Spleen (tissue), 11 donors: ENCODE results near the gene APOC3. TPM values are rescaled to one million over a fixed set of nuclear protein-coding genes. Genes with fewer than 3 reads are reported as not detected.

ENCODE experiments used
- DNase-seq: peaks from one replicate; pipeline ENCODE4 v3.0.0-alpha.2; 2020
- H3K27ac ChIP-seq, 8 donors: fragments of 200-600 bp; sonication (generic) in 7 of 8; 1 replicate in 4 of 8; 2 replicates in 4 of 8; pipeline versions ENCODE4 v1.5.0 to v1.8.0; 2016 to 2021; ENCODE audit warnings: inconsistent platforms in 4 of 8, mild to moderate bottlenecking in 4 of 8, moderate library complexity in 1 of 8
- H3K27me3 ChIP-seq, 7 donors: fragments of 200-600 bp; sonication (generic) in 6 of 7; replicated peaks in 1 of 7; 1 replicate in 4 of 7; 2 replicates in 3 of 7; pipeline versions ENCODE4 v1.5.0 to v1.8.0; 2016 to 2021; ENCODE audit warnings: inconsistent platforms in 3 of 7, mild to moderate bottlenecking in 1 of 7
- H3K36me3 ChIP-seq, 6 donors: fragments of 200-600 bp; sonication (generic) in 5 of 6; 1 replicate in 4 of 6; 2 replicates in 2 of 6; pipeline versions ENCODE4 v1.5.0 to v1.8.0; 2016 to 2021; ENCODE audit warnings: inconsistent platforms in 2 of 6
- H3K4me1 ChIP-seq, 6 donors: fragments of 200-600 bp; sonication (generic) in 5 of 6; 1 replicate in 3 of 6; 2 replicates in 3 of 6; pipeline versions ENCODE4 v1.5.0 to v1.8.0; 2016 to 2021; ENCODE audit warnings: inconsistent platforms in 3 of 6
- H3K4me3 ChIP-seq, 8 donors: fragments of 200-600 bp; sonication (generic) in 7 of 8; 1 replicate in 4 of 8; 2 replicates in 4 of 8; pipeline versions ENCODE4 v1.5.0 to v1.8.0; 2016 to 2021; ENCODE audit warnings: inconsistent platforms in 4 of 8, mild to moderate bottlenecking in 4 of 8, moderate library complexity in 2 of 8
- H3K9me3 ChIP-seq, 8 donors: fragments of 200-600 bp; sonication (generic) in 7 of 8; 1 replicate in 4 of 8; 2 replicates in 4 of 8; pipeline versions ENCODE4 v1.5.0 to v1.8.0; 2016 to 2021; ENCODE audit warnings: inconsistent platforms in 4 of 8
- CTCF ChIP-seq, 11 experiments: fragments of 200-600 bp in 7 of 11; fragments of 450-650 bp in 4 of 11; sonication (generic) in 4 of 11; IDR thresholded peaks in 8 of 11; conservative IDR thresholded peaks in 3 of 11; 1 replicate in 7 of 11; 2 replicates in 4 of 11; pipeline versions ENCODE4 v1.4.0 to v1.8.0; 2016 to 2021; ENCODE audit warnings: antibody characterized with exemption in 11 of 11, inconsistent platforms in 4 of 11, mild to moderate bottlenecking in 1 of 11
- POLR2A ChIP-seq, 3 donors: fragments of 450-650 bp; IDR thresholded peaks; one replicate each; pipeline ENCODE4 v1.5.1; 2017; ENCODE audit warnings: antibody characterized with exemption in 3 of 3, mild to moderate bottlenecking in 1 of 3
- POLR2AphosphoS5 ChIP-seq, 3 donors: sonication (generic); formaldehyde crosslinking; IDR thresholded peaks; one replicate each; pipeline ENCODE4 v1.5.1; 2017; ENCODE audit warnings: antibody characterized with exemption in 3 of 3
- WGBS, 5 donors: extraction: QIAGEN DNeasy Blood & Tissue Kit in 3 of 5; methylation state at CpG; one replicate each; pipeline versions ENCODE4 v1.1.5 to v1.1.7; 2013 to 2018; 5-methylcytosine and 5-hydroxymethylcytosine counted together
- intact Hi-C: fragments of 100-400 bp; cut with DNase I; formaldehyde crosslinking; loops from one replicate; pipeline ENCODE4 v1.15.0; 2023; ENCODE audit warnings: low total_unique reads
- polyA plus RNA-seq, 3 donors: library from polyadenylated mRNA; stranded (reverse); fragments of 200-250 nt; gene quantifications; one replicate each; pipeline ENCODE4 v1.2.1, GENCODE V29; 2013
- total RNA-seq, 7 donors: library from RNA; depleted of rRNA in 3 of 7; stranded (reverse); fragments of >200 nt in 3 of 7; fragmentation: NEBNext Ultra II Directional in 4 of 7; extraction: Animal tissue kit (Norgen Biotek cat#: 25700) in 4 of 7; gene quantifications; one replicate each; pipeline versions ENCODE4 v1.1.0 to v1.2.1, GENCODE V29; 2016 to 2021
- donor health status: healthy with polysubstance abuse.
- donor health status: DM: no; HTN: no; CAD: no; lungs with moderate emphysema.
- donor health status: DM: no; HTN: no; CAD: no.
- donor health status: Bipolar disorder and iron deficiency.
- donor health status: healthy.
- donor health status: DM: no; HTN: no; CAD: no.
- donor health status: DM: yes; HTN: yes; CAD: no.

APOC3 gene
- total and polyA plus RNA-seq, 10 donors: 0.70 TPM; not detected in 9

GRCh38 chr11:116822575-116822974 lies 7.1 kb upstream of the APOC3 start:
- Histone ChIP-seq H3K27me3 (no peaks in the 10 kb centered on the region), H3K27ac (no peak overlapping the region), H3K4me1 (no peaks in the 10 kb centered on the region), H3K9me3 (no peaks in the 10 kb centered on the region), H3K36me3 (no peaks in the 10 kb centered on the region), H3K4me3 (no peak overlapping the region)
- intact Hi-C loops: no loop called here
- 69 to 80% (median 72%) methylated on average over 5 of the region's 5 CpGs for WGBS, 5 donors
- DNase-seq: no peak
- TF ChIP-seq POLR2AphosphoS5 (IDR thresholded peaks at IDR 0.05) (no peak), POLR2A (IDR thresholded peaks at IDR 0.05) (no peak), CTCF (IDR thresholded peaks at IDR 0.05 in 8 of 11, conservative IDR thresholded peaks at IDR 0.05 in 3 of 11) (no peak)

DNA sequence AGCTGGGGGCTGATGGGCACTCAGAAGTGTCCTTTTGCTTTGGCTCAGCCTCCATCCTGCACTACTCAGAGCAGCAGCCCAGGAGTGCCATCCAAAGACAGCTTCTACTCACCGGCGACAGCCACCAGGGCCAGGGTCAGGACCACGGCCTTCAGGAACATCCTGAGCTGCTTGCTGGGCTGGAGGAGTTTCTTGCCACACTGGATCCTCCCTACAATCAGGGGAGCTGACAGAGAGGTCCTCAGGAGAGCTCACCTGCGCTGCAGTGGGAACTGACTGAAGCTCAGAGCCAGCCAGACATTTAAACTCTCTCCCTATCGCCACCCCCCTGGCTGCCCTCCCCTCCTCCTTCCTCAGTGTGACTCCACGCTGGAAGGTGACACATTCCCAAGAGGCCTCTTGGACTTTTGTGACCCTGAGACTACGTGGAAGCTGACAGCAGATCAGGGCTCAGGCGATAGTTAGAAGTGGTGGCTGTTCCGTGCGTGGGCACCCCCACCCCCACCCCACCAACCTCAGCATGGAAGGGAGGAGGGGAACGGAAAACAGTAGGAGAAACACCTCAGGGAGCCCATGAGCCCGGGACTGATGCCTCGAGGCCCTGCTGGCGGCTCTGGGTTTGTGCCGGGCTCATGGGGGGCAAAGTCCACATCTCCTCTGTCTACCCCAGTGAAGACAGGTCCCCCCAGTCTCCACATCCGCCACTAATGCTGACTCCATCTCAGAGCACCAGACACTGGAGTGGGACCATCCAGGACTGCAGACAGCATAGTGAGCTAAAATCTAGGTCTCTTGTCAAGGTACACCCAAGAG lies 6.5 kb upstream of the APOC3 start, which contains the start of gene APOA4:
TSS of gene APOA4 (minus strand) at position 274 of the 813 bp plus-strand sequence. CDS start at position 161, 113 bp downstream.
- no peaks in the 10 kb centered on the region for H3K27me3 ChIP-seq
- TF ChIP-seq POLR2A (IDR thresholded peaks at IDR 0.05) (no peak), CTCF (IDR thresholded peaks at IDR 0.05 in 8 of 11, conservative IDR thresholded peaks at IDR 0.05 in 3 of 11) (no peak), POLR2AphosphoS5 (IDR thresholded peaks at IDR 0.05) (no peak)
- DNase-seq: no peak
- no peaks in the 10 kb centered on the region for H3K36me3 ChIP-seq
- WGBS, 5 donors: 79 to 88% (median 82%) methylated on average over 13 to 16 of the region's 16 CpGs
- no peak within 1 kb of the TSS for H3K4me3 ChIP-seq
- intact Hi-C loops: no loop called here
- H3K4me1 ChIP-seq: no peaks in the 10 kb centered on the region
- no peak within 1 kb of the TSS for H3K27ac ChIP-seq
- H3K9me3 ChIP-seq: no peaks in the 10 kb centered on the region

DNA sequence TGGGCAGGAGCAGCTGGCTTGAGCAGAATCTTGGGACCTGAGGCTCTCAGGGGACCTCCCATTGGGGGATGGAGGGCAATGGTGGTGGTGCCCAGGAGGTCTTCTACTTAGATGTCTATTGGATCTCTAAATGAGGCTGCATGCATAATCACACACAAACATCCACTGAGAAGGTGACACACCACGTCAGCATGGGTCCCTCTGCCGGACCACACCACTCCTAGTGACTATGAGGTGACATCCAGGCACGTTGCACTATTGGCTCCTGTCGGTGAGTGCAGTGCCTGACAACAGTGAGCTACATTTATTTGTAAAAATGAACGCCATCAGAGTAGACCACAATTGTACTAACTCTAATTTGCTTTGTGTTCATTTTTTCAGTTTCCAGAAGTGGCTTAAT lies 4.3 kb upstream of the APOC3 start:
- 68 to 88% (median 83%) methylated on average over 4 to 5 of the region's 5 CpGs for WGBS, 5 donors
- DNase-seq: no peak
- intact Hi-C loops: no loop called here
- H3K4me1 ChIP-seq: no peaks in the 10 kb centered on the region
- no peak overlapping the region for H3K27ac ChIP-seq
- no peak overlapping the region for H3K4me3 ChIP-seq
- no peaks in the 10 kb centered on the region for H3K27me3 ChIP-seq
- no peaks in the 10 kb centered on the region for H3K36me3 ChIP-seq
- no peaks in the 10 kb centered on the region for H3K9me3 ChIP-seq
- no peak for TF ChIP-seq CTCF (IDR thresholded peaks at IDR 0.05 in 8 of 11, conservative IDR thresholded peaks at IDR 0.05 in 3 of 11)
- no peak for TF ChIP-seq POLR2A (IDR thresholded peaks at IDR 0.05)
- TF ChIP-seq POLR2AphosphoS5 (IDR thresholded peaks at IDR 0.05): no peak

GRCh38 chr11:116825854-116826750 lies 3.6 kb upstream of the APOC3 start:
- intact Hi-C loops: no loop called here
- Histone ChIP-seq H3K4me3 (no peak overlapping the region), H3K36me3 (no peaks in the 10 kb centered on the region), H3K9me3 (no peaks in the 10 kb centered on the region), H3K27ac (no peak overlapping the region), H3K4me1 (no peaks in the 10 kb centered on the region), H3K27me3 (no peaks in the 10 kb centered on the region)
- DNase-seq: no peak
- WGBS, 5 donors: 78 to 81% (median 79%) methylated on average over 17 to 22 of the region's 22 CpGs
- TF ChIP-seq CTCF (IDR thresholded peaks at IDR 0.05 in 8 of 11, conservative IDR thresholded peaks at IDR 0.05 in 3 of 11): no peak
- no peak for TF ChIP-seq POLR2A (IDR thresholded peaks at IDR 0.05)
- TF ChIP-seq POLR2AphosphoS5 (IDR thresholded peaks at IDR 0.05): no peak
